ENCODE measurements around the gene EPHB1.

EPHB1 gene

GRCh38 chr3:135213822-135214221 is 418.8 kb downstream of the EPHB1 start:
- TF ChIP-seq ZFX (IDR thresholded peaks at IDR 0.05), result no peak
- TF ChIP-seq, protein P1, sequence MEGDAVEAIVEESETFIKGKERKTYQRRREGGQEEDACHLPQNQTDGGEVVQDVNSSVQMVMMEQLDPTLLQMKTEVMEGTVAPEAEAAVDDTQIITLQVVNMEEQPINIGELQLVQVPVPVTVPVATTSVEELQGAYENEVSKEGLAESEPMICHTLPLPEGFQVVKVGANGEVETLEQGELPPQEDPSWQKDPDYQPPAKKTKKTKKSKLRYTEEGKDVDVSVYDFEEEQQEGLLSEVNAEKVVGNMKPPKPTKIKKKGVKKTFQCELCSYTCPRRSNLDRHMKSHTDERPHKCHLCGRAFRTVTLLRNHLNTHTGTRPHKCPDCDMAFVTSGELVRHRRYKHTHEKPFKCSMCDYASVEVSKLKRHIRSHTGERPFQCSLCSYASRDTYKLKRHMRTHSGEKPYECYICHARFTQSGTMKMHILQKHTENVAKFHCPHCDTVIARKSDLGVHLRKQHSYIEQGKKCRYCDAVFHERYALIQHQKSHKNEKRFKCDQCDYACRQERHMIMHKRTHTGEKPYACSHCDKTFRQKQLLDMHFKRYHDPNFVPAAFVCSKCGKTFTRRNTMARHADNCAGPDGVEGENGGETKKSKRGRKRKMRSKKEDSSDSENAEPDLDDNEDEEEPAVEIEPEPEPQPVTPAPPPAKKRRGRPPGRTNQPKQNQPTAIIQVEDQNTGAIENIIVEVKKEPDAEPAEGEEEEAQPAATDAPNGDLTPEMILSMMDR (conservative IDR thresholded peaks at IDR 0.05), result no peak
- H3K27ac ChIP-seq, result no peak overlapping the region

DNA sequence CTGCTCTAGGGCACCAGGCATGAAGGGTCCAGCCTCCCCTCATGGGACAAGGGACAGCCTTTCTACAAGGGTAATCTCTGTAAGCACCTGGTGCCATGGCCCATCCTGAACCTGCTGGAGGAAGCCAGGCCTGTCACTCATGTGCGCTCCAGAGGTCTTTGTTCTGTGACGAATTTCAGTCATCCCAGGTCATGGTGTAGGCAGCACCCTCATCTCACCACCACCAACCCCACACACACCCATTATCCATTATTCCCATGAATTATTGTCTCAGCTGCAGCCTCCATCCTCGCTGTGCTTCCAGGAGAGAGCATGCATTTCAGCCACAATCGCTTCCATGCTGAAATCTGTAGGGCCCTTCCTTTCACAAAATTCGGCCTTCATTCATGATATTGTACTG is 419.3 kb downstream of the EPHB1 start:
- H3K27ac ChIP-seq, result no peak overlapping the region
- no peak for TF ChIP-seq ZFX (IDR thresholded peaks at IDR 0.05)
- TF ChIP-seq, protein P1 (conservative IDR thresholded peaks at IDR 0.05), result no peak

- TF ChIP-seq, protein P1 (conservative IDR thresholded peaks at IDR 0.05), result no peak
- no peak for TF ChIP-seq ZFX (IDR thresholded peaks at IDR 0.05)
- H3K27ac ChIP-seq, result no peak overlapping the region
Measured at GRCh38 chr3:135215516-135215915, 420.5 kb downstream of the EPHB1 start.

GRCh38 chr3:135216659-135217058 is 421.6 kb downstream of the EPHB1 start:
- no peak overlapping the region for H3K27ac ChIP-seq
- TF ChIP-seq, protein P1 (conservative IDR thresholded peaks at IDR 0.05), result no peak

DNA sequence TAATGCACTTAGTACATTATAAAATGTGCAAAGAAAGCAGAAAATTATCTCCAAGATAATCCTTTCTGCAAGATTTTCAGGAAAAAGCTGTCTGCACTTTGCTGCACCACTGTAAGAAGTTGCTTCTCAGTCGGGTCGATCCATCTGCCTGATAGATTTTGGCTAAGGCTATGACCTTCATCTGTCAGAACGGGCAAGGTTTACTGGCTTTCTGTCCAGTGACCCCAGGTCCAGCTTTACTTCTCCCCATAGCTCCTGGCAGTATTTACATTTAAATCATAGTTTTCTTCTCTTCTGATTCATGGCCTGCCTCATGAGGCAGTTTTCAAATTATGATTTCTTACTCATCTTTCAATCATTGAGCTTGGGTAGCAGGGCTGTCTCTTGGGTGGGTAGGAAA is 422.7 kb downstream of the EPHB1 start:
- H3K27ac ChIP-seq, result no peak overlapping the region
- TF ChIP-seq ZFX (IDR thresholded peaks at IDR 0.05), result no peak
- TF ChIP-seq, protein P1 (conservative IDR thresholded peaks at IDR 0.05), result no peak

DNA sequence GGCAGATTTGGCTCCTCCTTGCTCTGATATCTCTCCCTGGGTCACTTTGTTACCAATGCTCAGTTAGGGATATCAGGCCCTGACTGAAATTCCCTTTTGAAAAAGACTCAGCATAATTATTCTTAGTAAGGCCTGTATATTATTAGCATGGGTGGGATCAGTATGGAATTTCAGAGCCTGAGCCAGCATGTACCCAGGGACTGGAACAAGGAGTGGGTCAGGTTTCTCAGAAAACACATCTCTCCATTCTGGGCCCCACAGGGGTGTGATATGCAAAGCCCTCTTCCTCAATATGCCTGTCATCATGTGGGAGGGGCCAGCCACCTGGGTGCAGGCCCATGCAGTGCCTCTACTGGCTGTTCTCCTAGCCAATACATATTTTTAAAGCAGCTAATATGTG is 423.2 kb downstream of the EPHB1 start:
- H3K27ac ChIP-seq, result no peak overlapping the region
- TF ChIP-seq, protein P1 (conservative IDR thresholded peaks at IDR 0.05), result no peak
- no peak for TF ChIP-seq ZFX (IDR thresholded peaks at IDR 0.05)

DNA sequence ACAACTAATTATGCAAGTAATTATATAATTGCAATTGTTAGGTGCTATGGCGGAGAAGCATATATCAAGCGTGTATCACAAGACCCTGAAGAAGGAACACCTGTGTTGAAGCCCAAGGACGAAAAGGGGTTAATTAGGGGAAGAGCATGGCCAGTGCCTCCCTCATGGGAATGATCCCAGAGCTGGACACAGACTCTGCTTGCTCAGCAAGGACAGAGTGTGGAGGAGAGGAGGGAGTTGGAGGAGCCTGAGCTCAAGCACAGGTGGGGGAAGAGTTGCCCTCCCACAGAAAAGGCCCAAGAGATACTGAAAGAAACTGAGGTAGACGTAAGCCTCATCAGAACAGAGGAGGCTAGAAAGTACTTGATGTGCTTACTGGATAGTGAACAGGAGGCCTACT is 423.7 kb downstream of the EPHB1 start:
- no peak overlapping the region for H3K27ac ChIP-seq
- no peak for TF ChIP-seq ZFX (IDR thresholded peaks at IDR 0.05)
- TF ChIP-seq, protein P1 (conservative IDR thresholded peaks at IDR 0.05), result no peak

Data from C4-2B (cell line).